HG03196 (cell line): ENCODE measurements around the gene CBX2.

Experiments used
- ATAC-seq: cut with Tn5 transposase; IDR thresholded peaks from one replicate; pipeline ENCODE4 v1.9.1; 2021; ENCODE audit not compliant: unreplicated experiment

CBX2 gene

GRCh38 chr17:79786930-79787643 is 9.1 kb downstream of the CBX2 start:
- ATAC-seq: no peak

GRCh38 chr17:79788455-79788854 is 10.5 kb downstream of the CBX2 start:
- no peak for ATAC-seq

DNA sequence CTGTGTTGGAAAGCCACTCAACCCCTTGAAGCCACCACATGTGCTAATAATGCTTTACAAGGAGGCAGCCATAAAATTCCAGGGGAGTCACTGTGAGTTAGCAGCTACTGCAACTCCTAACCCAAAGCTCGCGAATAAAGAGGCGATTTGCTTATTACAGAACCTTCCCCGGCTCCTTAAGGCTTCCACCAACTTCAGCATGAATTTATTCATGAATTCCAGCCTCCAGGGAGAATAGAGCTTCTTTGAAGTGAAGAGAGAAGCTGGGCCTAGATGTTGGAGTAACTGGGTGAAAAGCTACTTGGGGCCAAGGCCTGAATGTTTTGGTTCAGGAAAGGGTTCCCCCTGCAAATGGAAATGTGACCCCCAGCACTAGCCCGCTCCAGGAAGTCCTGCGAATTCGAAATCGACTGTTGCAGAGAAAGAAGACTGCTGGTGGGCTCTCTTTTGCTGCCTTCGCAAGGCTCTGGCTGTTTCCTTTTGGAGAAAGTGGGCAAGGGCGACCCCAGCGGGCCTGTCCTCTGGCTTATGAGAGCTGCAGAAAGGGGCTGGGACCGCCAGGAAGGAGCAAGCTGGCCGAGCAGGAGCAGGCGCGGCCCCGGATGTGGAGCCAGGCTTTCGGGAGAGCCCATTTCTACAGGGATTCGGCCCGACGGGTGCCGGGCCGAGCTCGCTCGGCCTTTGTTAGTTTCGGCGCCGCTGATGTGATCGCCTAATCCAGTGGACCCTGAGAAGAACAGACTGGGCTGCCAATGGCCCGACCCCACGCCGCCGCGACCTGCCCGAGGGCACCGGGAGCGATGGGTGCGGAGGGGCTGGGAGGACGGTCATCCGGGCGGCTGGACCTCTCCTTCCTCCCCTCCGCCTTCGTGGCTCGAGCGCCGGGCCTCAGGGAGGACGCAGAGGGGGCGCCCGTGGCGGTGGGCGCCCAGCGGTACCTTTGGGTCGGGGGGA is 11.3 kb downstream of the CBX2 start:
- no peak for ATAC-seq

DNA sequence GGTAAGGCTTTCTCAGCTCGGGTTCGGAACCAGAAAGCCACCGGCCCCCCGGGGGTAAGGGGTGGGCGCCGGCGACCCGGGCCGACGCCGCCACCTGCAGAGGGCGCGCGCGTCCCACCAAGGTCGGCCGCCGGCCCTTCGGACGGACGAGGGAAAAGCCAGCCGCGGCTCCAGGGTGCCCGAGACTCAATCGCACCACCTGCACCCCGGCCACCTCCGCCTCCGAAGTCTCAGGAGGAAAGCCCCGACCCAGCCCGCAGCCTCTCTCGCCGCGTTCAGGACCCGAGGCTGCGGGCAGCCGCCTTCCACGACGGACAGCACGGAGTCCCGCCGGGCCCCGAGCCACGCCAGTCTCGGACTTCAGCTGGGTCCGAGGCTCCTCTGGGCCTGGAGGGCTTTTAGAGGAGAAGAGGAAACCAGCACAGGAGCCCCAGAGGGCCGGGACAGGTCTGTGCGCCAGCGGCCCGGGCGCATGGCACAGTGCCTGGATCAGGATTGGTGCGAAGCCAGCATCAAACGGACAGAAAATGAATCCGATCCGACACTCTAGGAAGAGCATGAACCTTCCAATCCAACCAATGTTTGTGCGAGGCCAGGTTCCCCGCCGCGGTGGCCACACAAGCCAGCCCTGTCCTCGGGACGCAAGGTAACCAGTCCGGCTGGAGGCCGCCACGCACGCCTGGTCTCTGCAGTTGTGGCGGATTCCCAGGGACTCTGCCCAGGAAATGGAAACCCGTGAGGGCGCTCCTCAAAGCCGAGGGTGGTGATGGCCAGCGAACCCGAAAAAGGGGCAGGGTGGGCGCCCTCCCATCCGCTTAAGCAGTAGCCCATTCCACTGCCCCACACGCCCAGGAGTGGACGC is 12.2 kb downstream of the CBX2 start:
- ATAC-seq: no peak

DNA sequence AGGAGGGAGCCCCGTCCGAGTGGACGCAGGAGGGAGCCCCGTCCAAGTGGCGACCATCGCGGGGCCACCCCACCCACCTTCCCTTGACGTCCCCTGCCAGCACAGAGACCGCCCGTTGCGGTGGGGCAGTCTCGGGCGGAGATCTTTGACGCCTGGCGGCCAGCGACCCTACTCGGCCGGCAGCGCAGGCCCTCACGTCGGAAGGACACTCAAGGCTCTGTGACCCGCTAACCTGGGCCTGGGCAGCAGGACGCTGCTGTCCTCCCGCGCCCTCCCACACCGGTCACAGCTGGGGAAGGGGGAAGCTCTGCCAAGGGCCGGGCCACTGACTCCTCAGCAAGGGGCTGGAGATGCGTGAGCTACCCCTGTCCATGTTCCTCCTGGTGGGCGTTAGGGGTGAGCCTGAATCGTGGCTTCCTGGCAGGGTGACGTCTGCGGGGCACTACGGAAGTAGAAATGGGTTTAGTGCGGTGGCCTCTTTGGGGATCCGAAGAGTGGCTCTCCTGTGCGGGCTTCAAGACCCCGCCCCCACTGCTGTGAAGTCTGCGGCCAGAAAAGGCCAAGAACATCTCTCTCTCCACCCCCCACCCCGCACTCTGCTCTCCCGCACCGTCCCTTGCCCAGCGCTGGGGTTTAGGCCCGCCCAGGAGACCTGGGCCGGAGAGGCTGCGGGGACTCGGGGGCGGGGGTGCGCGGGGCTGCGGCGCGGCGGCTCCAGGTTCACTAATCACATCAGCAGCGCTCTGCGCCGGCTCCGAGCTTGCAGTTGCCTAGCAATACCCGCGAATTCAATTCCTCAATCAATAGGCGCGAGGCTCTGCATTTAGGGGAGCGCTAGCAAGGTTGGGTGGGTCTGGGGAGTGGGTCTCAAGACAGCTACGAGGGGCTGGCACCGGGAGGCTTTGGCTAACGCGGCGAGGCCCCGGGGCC is 13.1 kb downstream of the CBX2 start:
- no peak for ATAC-seq

- ATAC-seq: no peak
These were observed 13.8 kb downstream of the CBX2 start for GRCh38 chr17:79791735-79792161.

DNA sequence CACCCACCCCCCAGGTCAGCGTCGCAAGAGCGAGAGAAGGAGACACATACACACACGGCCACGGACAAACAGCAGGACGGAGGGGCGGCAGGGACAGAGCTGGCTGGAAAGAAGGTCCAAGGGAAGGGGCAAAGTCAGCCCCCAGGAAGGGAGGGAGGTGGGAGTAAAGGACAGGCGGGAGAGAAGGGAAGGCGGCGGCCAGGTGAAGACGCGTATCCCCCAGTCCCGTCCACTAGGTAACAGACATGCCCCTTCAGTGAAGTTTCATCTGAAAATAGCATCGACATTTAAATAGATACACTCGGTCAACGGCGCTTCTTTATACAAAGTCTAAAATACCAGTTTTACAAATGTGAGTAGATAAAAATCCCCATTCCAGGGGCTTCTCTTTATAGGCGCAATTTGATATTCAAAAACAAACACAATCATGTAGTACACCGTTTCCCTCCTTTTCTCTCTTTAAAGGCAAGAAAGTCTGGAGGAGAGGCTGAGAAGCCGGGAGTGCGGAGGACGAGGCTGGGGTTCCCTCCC is 14.5 kb downstream of the CBX2 start:
- ATAC-seq: no peak

- ATAC-seq: no peak
These were observed 15.3 kb downstream of the CBX2 start for GRCh38 chr17:79792984-79793923.

DNA sequence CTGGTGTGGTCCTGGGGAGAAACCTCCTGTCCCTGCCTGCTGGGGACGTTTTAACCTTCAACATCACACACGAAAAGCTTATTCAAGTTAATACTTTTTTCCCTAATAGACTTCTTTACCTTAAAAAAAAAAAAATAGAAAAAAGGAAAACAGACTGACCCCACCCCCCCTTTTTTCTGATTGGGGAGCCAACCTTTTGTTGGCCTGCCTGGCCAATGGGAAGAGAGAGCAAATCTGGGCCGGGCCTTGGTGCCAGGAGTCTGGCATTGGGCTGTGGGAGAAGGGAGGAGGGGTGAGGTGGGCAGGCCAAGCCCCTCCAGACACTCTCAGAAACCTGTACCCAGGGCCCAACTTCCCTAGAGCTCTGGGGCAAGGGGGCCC is 16.0 kb downstream of the CBX2 start:
- no peak for ATAC-seq

- ATAC-seq: no peak
These were observed 16.9 kb downstream of the CBX2 start for GRCh38 chr17:79794659-79795511.

- ATAC-seq: no peak
These were observed 18.0 kb downstream of the CBX2 start for GRCh38 chr17:79795795-79796443.

- ATAC-seq: no peak
These were observed 18.5 kb downstream of the CBX2 start for GRCh38 chr17:79796444-79796762.

DNA sequence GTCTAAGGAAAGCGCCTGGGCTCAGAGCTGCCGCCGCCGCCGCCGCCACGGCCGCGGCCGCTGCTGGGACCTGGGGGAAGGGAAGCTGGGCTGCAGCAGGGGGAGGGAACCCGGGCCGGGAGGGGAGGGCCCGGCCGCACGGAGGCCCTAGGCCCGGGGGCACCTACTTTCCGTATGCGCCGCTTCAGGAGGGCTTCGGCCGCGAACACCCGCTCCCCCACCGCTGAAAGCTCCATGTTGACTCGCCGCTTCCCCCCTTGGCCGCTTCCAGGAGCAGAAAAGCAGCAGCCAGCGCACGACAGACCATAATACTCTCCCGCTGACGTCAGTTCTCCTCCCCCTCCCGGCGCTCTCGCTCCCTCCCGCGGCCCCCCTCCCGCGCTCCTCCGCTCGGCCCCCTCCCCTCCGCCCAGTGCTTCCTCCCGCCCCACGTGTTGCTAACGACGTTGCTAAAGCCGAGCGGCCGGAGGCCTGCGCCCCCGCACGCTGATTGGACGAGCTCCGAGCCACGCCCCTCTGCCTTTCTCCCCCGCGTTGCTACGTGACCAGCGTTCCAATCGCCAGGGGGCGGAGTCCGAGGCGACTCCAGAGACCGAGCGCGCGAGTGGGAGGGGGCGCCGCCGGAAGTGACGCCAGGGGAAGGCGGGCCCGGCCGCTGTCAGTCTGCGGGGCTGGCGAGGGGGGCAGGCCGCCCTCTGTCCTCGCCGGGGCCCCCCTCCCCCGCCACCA is 19.0 kb downstream of the CBX2 start, which contains the start of gene CBX8:
Gene CBX8 (minus strand): TSS at position 315 of the 729 bp plus-strand sequence. CDS start 79 bp downstream, at position 236.
- peak; percentile 80 for ATAC-seq

GRCh38 chr17:79797492-79798298 is 19.7 kb downstream of the CBX2 start:
- ATAC-seq: peak; percentile 14

- ATAC-seq: no peak
These were observed 20.6 kb downstream of the CBX2 start for GRCh38 chr17:79798299-79799173.
